IMR-90 (cell line): ENCODE results near the gene RIN1.

Source experiments
- CTCF ChIP-seq: conservative IDR thresholded peaks from 2 replicates; pipeline ENCODE4 v1.5.1; 2012; ENCODE audit warnings: mild to moderate bottlenecking, low read depth, low read length, improper control_type of control experiment
- MAZ ChIP-seq: IDR thresholded peaks from 2 replicates; pipeline ENCODE4 v1.6.1; 2012; ENCODE audit warnings: low read depth, mild to moderate bottlenecking, low read length, improper control_type of control experiment, moderate library complexity, borderline replicate concordance
- MXI1 ChIP-seq: IDR thresholded peaks from 2 replicates; pipeline ENCODE4 v1.6.1; 2012; ENCODE audit warnings: low read depth, mild to moderate bottlenecking, low read length, moderate library complexity, borderline replicate concordance
- SMC3 ChIP-seq: fragments of 150-350 bp; IDR thresholded peaks from 2 replicates; pipeline ENCODE4 v1.6.1; 2016; ENCODE audit warnings: low read depth, mild to moderate bottlenecking, antibody characterized with exemption, low read length, moderate library complexity

- TF ChIP-seq SMC3 (peak; percentile 72), CTCF (peak; percentile 96), MXI1 (peak; percentile 99), MAZ (peak; percentile 49; the same call in 1 of the 2 replicates)
These were observed 53.5 kb downstream of the RIN1 start for GRCh38 chr11:66282468-66283455.
